Ectodermal cell (in vitro differentiated cells): ENCODE data around the gene C19orf38.

Experiments used
- H3K27ac ChIP-seq: 2 replicates; pipeline ENCODE4 v1.7.0; 2013; ENCODE audit warnings: mild to moderate bottlenecking, low read depth, low read length; ENCODE audit not compliant: insufficient read depth, poor library complexity, severe bottlenecking
- H3K27me3 ChIP-seq: 2 replicates; pipeline ENCODE4 v1.7.0; 2013; ENCODE audit warnings: mild to moderate bottlenecking, low read length; ENCODE audit not compliant: insufficient read depth, control insufficient read depth, poor library complexity, severe bottlenecking
- H3K36me3 ChIP-seq: one replicate; pipeline ENCODE4 v1.7.0; 2013; ENCODE audit warnings: low read length; ENCODE audit not compliant: control insufficient read depth, insufficient read depth
- H3K4me1 ChIP-seq: one replicate; pipeline ENCODE4 v1.7.0; 2013; ENCODE audit warnings: low read length; ENCODE audit not compliant: control insufficient read depth, insufficient read depth
- H3K4me3 ChIP-seq: 2 replicates; pipeline ENCODE4 v1.7.0; 2013; ENCODE audit warnings: low read depth, low read length, control low read depth; ENCODE audit not compliant: insufficient read depth
- H3K9me3 ChIP-seq: 2 replicates; pipeline ENCODE4 v1.7.0; 2013; ENCODE audit warnings: mild to moderate bottlenecking, low read length, moderate library complexity; ENCODE audit not compliant: control insufficient read depth
- WGBS, 2 experiments: methylation state at CpG; one replicate each; pipeline ENCODE4 v1.1.7; 2013; ENCODE audit warnings: missing lambda C conversion rate in 2 of 2; 5-methylcytosine and 5-hydroxymethylcytosine counted together

The C19orf38 gene

GRCh38 chr19:10908380-10908960 is 60.3 kb downstream of the C19orf38 start:
- Histone ChIP-seq H3K36me3 (peaks cover 20% of the 10 kb centered on the region), H3K27me3 (no peaks in the 10 kb centered on the region), H3K4me3 (no peak overlapping the region), H3K9me3 (no peaks in the 10 kb centered on the region), H3K4me1 (no peaks in the 10 kb centered on the region), H3K27ac (no peak overlapping the region)
- 96% methylated on average over 17 of the region's 17 CpGs for WGBS, 2 experiments

- 94% methylated on average over 31 of the region's 31 CpGs for WGBS, 2 experiments
- Histone ChIP-seq H3K9me3 (no peaks in the 10 kb centered on the region), H3K36me3 (peaks cover 34% of the 10 kb centered on the region), H3K4me3 (no peak overlapping the region), H3K4me1 (no peaks in the 10 kb centered on the region), H3K27ac (no peak overlapping the region), H3K27me3 (no peaks in the 10 kb centered on the region)
Measured at GRCh38 chr19:10911579-10912363, 63.6 kb downstream of the C19orf38 start.

- no peaks in the 10 kb centered on the region for H3K9me3 ChIP-seq
- no peak overlapping the region for H3K4me3 ChIP-seq
- no peaks in the 10 kb centered on the region for H3K4me1 ChIP-seq
- no peak overlapping the region for H3K27ac ChIP-seq
- H3K36me3 ChIP-seq: peaks cover 34% of the 10 kb centered on the region
- H3K27me3 ChIP-seq: no peaks in the 10 kb centered on the region
- 94 to 95% methylated on average over 18 of the region's 18 CpGs for WGBS, 2 experiments
Measured at GRCh38 chr19:10912619-10913018, 64.4 kb downstream of the C19orf38 start.

GRCh38 chr19:10913716-10914340 is 65.6 kb downstream of the C19orf38 start:
- Histone ChIP-seq H3K4me3 (no peak overlapping the region), H3K27me3 (no peaks in the 10 kb centered on the region), H3K4me1 (no peaks in the 10 kb centered on the region), H3K36me3 (peaks cover 32% of the 10 kb centered on the region), H3K27ac (no peak overlapping the region), H3K9me3 (no peaks in the 10 kb centered on the region)
- 95 to 96% methylated on average over 24 of the region's 24 CpGs for WGBS, 2 experiments

GRCh38 chr19:10915130-10916091 is 67.2 kb downstream of the C19orf38 start:
- no peaks in the 10 kb centered on the region for H3K4me1 ChIP-seq
- WGBS, 2 experiments: 95% methylated on average over 19 of the region's 19 CpGs
- no peak overlapping the region for H3K4me3 ChIP-seq
- H3K27me3 ChIP-seq: no peaks in the 10 kb centered on the region
- H3K27ac ChIP-seq: no peak overlapping the region
- H3K36me3 ChIP-seq: peaks cover 31% of the 10 kb centered on the region
- H3K9me3 ChIP-seq: no peaks in the 10 kb centered on the region

GRCh38 chr19:10916602-10917001 is 68.4 kb downstream of the C19orf38 start:
- 96 to 98% methylated on average over 6 of the region's 6 CpGs for WGBS, 2 experiments
- Histone ChIP-seq H3K36me3 (peaks cover 31% of the 10 kb centered on the region), H3K27me3 (no peaks in the 10 kb centered on the region), H3K4me1 (no peaks in the 10 kb centered on the region), H3K4me3 (no peak overlapping the region), H3K27ac (no peak overlapping the region), H3K9me3 (no peaks in the 10 kb centered on the region)

- 90% methylated on average over 11 of the region's 11 CpGs for WGBS, 2 experiments
- H3K27ac ChIP-seq: no peak overlapping the region
- H3K36me3 ChIP-seq: peaks cover 26% of the 10 kb centered on the region
Measured at GRCh38 chr19:10918359-10918758, 70.1 kb downstream of the C19orf38 start.

More at GRCh38 chr19:10918359-10918758, 70.1 kb downstream of the C19orf38 start:
- no peak overlapping the region for H3K4me3 ChIP-seq
- H3K4me1 ChIP-seq: no peaks in the 10 kb centered on the region
- H3K27me3 ChIP-seq: no peaks in the 10 kb centered on the region
- no peaks in the 10 kb centered on the region for H3K9me3 ChIP-seq
